Heart left ventricle (tissue), 16 donors: ENCODE measurements around the gene FPR2. TPM values are rescaled to one million over a fixed set of nuclear protein-coding genes. Genes with fewer than 3 reads are reported as not detected.

Experiments
- ATAC-seq, 4 donors: fragments of 200-7000 bp; cut with Tn5 transposase; one replicate each; pipeline ENCODE4 v1.9.1; 2020 to 2022; ENCODE audit warnings: moderate library complexity in 4 of 4, mild to moderate bottlenecking in 3 of 4, moderate number of reproducible peaks in 1 of 4
- DNase-seq, 5 donors: peaks; one replicate each; pipeline ENCODE4 v3.0.0-alpha.2; 2020
- H3K27ac ChIP-seq, 12 donors: fragments of 200-600 bp; sonication (generic) in 4 of 12; one replicate each; pipeline versions ENCODE4 v1.5.0 to v1.8.0; 2016 to 2022; ENCODE audit warnings: mild to moderate bottlenecking in 2 of 12
- H3K27me3 ChIP-seq, 9 donors: fragments of 200-600 bp; sonication (generic) in 2 of 9; one replicate each; pipeline versions ENCODE4 v1.5.1 to v1.8.0; 2016 to 2022; ENCODE audit warnings: mild to moderate bottlenecking in 3 of 9
- H3K36me3 ChIP-seq, 9 donors: fragments of 200-600 bp; sonication (generic) in 2 of 9; one replicate each; pipeline versions ENCODE4 v1.5.0 to v1.8.0; 2018 to 2022; ENCODE audit warnings: mild to moderate bottlenecking in 2 of 9
- H3K4me1 ChIP-seq, 12 donors: fragments of 200-600 bp; sonication (generic) in 4 of 12; one replicate each; pipeline versions ENCODE4 v1.5.0 to v1.8.0; 2016 to 2022; ENCODE audit warnings: mild to moderate bottlenecking in 3 of 12
- H3K4me3 ChIP-seq, 12 donors: fragments of 200-600 bp; sonication (generic) in 4 of 12; one replicate each; pipeline versions ENCODE4 v1.5.0 to v1.8.0; 2017 to 2022; ENCODE audit warnings: mild to moderate bottlenecking in 9 of 12, moderate library complexity in 4 of 12
- H3K9me3 ChIP-seq, 12 donors: fragments of 200-600 bp; sonication (generic) in 4 of 12; one replicate each; pipeline versions ENCODE4 v1.5.0 to v1.8.0; 2016 to 2022; ENCODE audit warnings: mild to moderate bottlenecking in 1 of 12
- CTCF ChIP-seq, 12 donors: fragments of 200-600 bp; sonication (generic) in 4 of 12; IDR thresholded peaks; one replicate each; pipeline versions ENCODE4 v1.5.0 to v1.8.0; 2018 to 2022; ENCODE audit warnings: antibody characterized with exemption in 12 of 12, mild to moderate bottlenecking in 5 of 12
- POLR2A ChIP-seq, 2 donors: fragments of 450-650 bp; IDR thresholded peaks; one replicate each; pipeline ENCODE4 v1.6.1; 2017; ENCODE audit warnings: antibody characterized with exemption in 2 of 2, mild to moderate bottlenecking in 2 of 2, moderate library complexity in 2 of 2
- WGBS, 4 donors: extraction: QIAGEN DNeasy Blood & Tissue Kit in 2 of 4; methylation state at CpG; one replicate each; pipeline versions ENCODE4 v1.1.5 to v1.1.7; 2013 to 2018; 5-methylcytosine and 5-hydroxymethylcytosine counted together
- intact Hi-C, 10 donors: fragments of 100-400 bp; cut with DNase I; formaldehyde crosslinking; loops; one replicate each; pipeline versions ENCODE4 v1.11.1 to v1.14.2; 2022
- polyA plus RNA-seq, 2 donors: library from polyadenylated mRNA; stranded (reverse); fragments of 200-250 nt; gene quantifications; one replicate each; pipeline ENCODE4 v1.2.3, GENCODE V29; 2013
- total RNA-seq, 9 donors: library from RNA; depleted of rRNA in 2 of 9; stranded (reverse); fragments of >200 nt in 2 of 9; fragmentation: NEBNext Ultra II Directional in 3 of 9; extraction: Animal tissue kit (Norgen Biotek cat#: 25700) in 3 of 9; gene quantifications; one replicate each; pipeline versions ENCODE4 v1.1.0 to v1.2.4, GENCODE V29; 2016 to 2023
- donor health status: ischemic (EF 13 %, LVEDD 7.1; RV severe dilation, severe dysfunction).
- donor health status: healthy with polysubstance abuse.
- donor health status: DM: no; HTN: yes; CAD: no.
- donor health status: DM: no; HTN: no; CAD: no.
- donor health status: ischemic (EF 25% LVEDD 6.9; RV normal size, moderate dysfunction).
- donor health status: ischemic (EF 25% LVEDD 5.7; RV mildly dilated, moderate dysfunction).
- donor health status: healthy.
- donor health status: DM: yes; HTN: yes; CAD: no.
- donor health status: ischemic (EF 35%, LVEDD 5.7; RV mildly dilated, moderate dysfunction).
- donor health status: nonischemic (EF 11% LVEDD 7.7; RV severe dilation, severe dysfunction).
- donor health status: DM: yes; HTN: yes; CAD: no.
- donor health status: PGD.
- donor health status: ischemic (EF 29% LVEDD 5.4; RV normal size, mild dysfunction).
- donor health status: nonischemic (EF 23%, LVEDD 6.1; RV moderate dilation, normal function).

Gene FPR2
- total and polyA plus RNA-seq, 11 donors = 0.11 to 11.1 (median 0.80) TPM; not detected in 1

GRCh38 chr19:51807925-51808324 is 46.9 kb downstream of the FPR2 start:
- WGBS, 4 donors = 80 to 87% (median 85%) methylated on average over 2 of the region's 2 CpGs
- Histone ChIP-seq H3K36me3 (no peaks in the 10 kb centered on the region), H3K4me3 (no peak overlapping the region), H3K4me1 (peaks cover 0 to 94% (median 11%) of the 10 kb centered on the region in 12 donors), H3K9me3 (no peaks in the 10 kb centered on the region), H3K27ac (peak overlapping the region in 1 of 12 donors; percentile 42), H3K27me3 (no peaks in the 10 kb centered on the region)
- ATAC-seq (no peak), DNase-seq (no peak)
- no peak for TF ChIP-seq POLR2A (IDR thresholded peaks at IDR 0.05)
- TF ChIP-seq CTCF (IDR thresholded peaks at IDR 0.05) = no peak
- intact Hi-C loops = loop anchor here in 1 of 10 donors (10.0 kb wide), 1 partner anchor 93 kb away; no protein-coding TSS in a partner anchor

GRCh38 chr19:51808333-51808986 is 47.5 kb downstream of the FPR2 start:
- no peak for TF ChIP-seq POLR2A (IDR thresholded peaks at IDR 0.05)
- peak in 8 of 12 donors; percentile 18 to 47 (median 24) for TF ChIP-seq CTCF (IDR thresholded peaks at IDR 0.05)
- intact Hi-C loops = loop anchor here in 1 of 10 donors (10.0 kb wide), 1 partner anchor 94 kb away; no protein-coding TSS in a partner anchor
- H3K4me3 ChIP-seq = no peak overlapping the region
- H3K27me3 ChIP-seq = no peaks in the 10 kb centered on the region
- 60 to 67% (median 62%) methylated on average over 8 of the region's 8 CpGs for WGBS, 4 donors
- peak overlapping the region in 1 of 12 donors; percentile 90 for H3K27ac ChIP-seq
- no peak for DNase-seq
- H3K9me3 ChIP-seq = no peaks in the 10 kb centered on the region
- peaks cover 0 to 88% (median 11%) of the 10 kb centered on the region in 12 donors for H3K4me1 ChIP-seq
- peak in 3 of 4 donors; percentile 40 to 48 (median 41) for ATAC-seq
- H3K36me3 ChIP-seq = no peaks in the 10 kb centered on the region

GRCh38 chr19:51809787-51810186 is 48.8 kb downstream of the FPR2 start:
- TF ChIP-seq POLR2A (IDR thresholded peaks at IDR 0.05) (no peak), CTCF (IDR thresholded peaks at IDR 0.05) (no peak)
- DNase-seq (peak in 1 of 5 donors; percentile 25), ATAC-seq (peak in 2 of 4 donors; percentile 37 to 49)
- intact Hi-C loops = loop anchor here in 3 of 10 donors (5.0 to 10.0 kb wide), 3 partner anchors 32 to 197 kb away; no protein-coding TSS in a partner anchor
- WGBS, 4 donors = 54 to 61% (median 55%) methylated on average over 4 of the region's 4 CpGs
- H3K4me1 ChIP-seq = peaks cover 0 to 76% (median 10%) of the 10 kb centered on the region in 12 donors
- no peaks in the 10 kb centered on the region for H3K27me3 ChIP-seq
- H3K4me3 ChIP-seq = no peak overlapping the region
- H3K27ac ChIP-seq = peak overlapping the region in 2 of 12 donors; percentile 7 to 90
- H3K9me3 ChIP-seq = no peaks in the 10 kb centered on the region
- H3K36me3 ChIP-seq = no peaks in the 10 kb centered on the region

GRCh38 chr19:51810223-51810622 is 49.2 kb downstream of the FPR2 start:
- intact Hi-C loops = loop anchor here in 2 of 10 donors (5.0 kb wide), 2 partner anchors 33 to 198 kb away; no protein-coding TSS in a partner anchor
- peak in 3 of 4 donors; percentile 55 to 69 (median 61) for ATAC-seq

More at GRCh38 chr19:51810223-51810622, 49.2 kb downstream of the FPR2 start:
- WGBS, 4 donors = 32 to 43% (median 39%) methylated on average over 7 of the region's 7 CpGs
- H3K9me3 ChIP-seq = no peaks in the 10 kb centered on the region
- H3K36me3 ChIP-seq = no peaks in the 10 kb centered on the region
- H3K4me3 ChIP-seq = no peak overlapping the region
- H3K4me1 ChIP-seq = peaks cover 0 to 72% (median 10%) of the 10 kb centered on the region in 12 donors
- TF ChIP-seq POLR2A (IDR thresholded peaks at IDR 0.05) (no peak), CTCF (IDR thresholded peaks at IDR 0.05) (peak; percentile 12 to 55 (median 42))
- H3K27me3 ChIP-seq = no peaks in the 10 kb centered on the region
- peak overlapping the region in 3 of 12 donors; percentile 7 to 90 (median 24) for H3K27ac ChIP-seq
- DNase-seq = peak in 2 of 5 donors; percentile 39 to 52
